VCaP (cell line): ENCODE data around the gene POLE4.

Source experiments
- H3K27ac ChIP-seq: fragments of 450-650 bp; 2 replicates; pipeline ENCODE4 v1.5.1; 2017
- TF ChIP-seq, protein P1 (sequence below): fragments of 450-650 bp; conservative IDR thresholded peaks from 2 replicates; pipeline ENCODE4 v1.5.1; 2017; ENCODE audit warnings: mild to moderate bottlenecking, moderate library complexity

Gene POLE4

DNA sequence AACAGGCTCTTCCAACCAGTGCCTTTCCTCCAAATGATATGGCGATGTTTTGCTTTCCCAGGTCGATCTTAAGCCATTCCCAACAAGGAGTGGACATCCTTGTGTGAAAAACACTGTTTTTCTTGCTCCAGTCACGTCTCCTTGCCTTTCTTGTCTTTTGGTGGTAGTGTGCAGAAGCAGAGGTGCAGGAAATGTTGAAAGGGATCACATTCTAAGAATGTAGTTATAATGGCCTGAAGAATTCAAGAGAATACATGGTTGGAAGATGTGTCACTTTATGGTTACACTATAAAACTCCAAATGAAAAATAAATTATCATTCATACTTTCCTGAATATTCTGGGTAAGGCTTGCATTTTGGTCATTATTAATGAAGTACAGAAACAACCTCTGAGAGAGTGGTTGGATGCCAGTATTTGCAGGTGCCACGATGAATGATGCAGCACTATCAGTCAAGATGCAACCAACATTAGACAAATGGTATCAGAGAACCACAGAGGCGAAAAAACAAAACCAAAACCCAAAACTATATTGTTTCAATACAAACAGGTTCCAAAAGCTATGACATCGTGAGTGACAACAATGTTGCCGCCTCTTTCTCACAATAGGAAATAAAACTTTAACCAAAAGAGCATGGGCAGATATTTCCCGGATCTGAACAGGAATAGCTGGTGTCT is 27.5 kb upstream of the POLE4 start:
- TF ChIP-seq, protein P1, sequence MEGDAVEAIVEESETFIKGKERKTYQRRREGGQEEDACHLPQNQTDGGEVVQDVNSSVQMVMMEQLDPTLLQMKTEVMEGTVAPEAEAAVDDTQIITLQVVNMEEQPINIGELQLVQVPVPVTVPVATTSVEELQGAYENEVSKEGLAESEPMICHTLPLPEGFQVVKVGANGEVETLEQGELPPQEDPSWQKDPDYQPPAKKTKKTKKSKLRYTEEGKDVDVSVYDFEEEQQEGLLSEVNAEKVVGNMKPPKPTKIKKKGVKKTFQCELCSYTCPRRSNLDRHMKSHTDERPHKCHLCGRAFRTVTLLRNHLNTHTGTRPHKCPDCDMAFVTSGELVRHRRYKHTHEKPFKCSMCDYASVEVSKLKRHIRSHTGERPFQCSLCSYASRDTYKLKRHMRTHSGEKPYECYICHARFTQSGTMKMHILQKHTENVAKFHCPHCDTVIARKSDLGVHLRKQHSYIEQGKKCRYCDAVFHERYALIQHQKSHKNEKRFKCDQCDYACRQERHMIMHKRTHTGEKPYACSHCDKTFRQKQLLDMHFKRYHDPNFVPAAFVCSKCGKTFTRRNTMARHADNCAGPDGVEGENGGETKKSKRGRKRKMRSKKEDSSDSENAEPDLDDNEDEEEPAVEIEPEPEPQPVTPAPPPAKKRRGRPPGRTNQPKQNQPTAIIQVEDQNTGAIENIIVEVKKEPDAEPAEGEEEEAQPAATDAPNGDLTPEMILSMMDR = no peak
- no peak overlapping the region for H3K27ac ChIP-seq

DNA sequence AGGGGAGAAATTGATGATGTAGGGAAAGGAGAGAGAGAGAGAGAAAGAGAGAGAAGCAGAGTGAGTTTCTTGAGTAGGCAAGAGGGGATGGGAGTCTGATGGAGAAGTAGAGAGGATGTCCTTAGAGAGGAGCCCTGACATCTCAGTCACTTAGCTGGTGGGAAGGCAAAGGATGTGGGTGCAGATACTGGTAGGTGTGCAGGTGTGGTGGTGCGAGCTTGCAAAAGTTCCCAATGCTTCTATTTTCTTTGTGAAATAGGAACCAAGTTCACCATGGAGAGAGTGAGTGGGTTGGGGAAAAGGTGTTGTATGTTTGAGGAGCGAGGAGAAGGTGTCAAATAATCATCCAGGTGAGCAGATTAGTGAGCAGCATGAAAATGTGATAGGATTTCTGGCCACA is 26.5 kb upstream of the POLE4 start:
- TF ChIP-seq, protein P1 = no peak
- H3K27ac ChIP-seq = no peak overlapping the region

DNA sequence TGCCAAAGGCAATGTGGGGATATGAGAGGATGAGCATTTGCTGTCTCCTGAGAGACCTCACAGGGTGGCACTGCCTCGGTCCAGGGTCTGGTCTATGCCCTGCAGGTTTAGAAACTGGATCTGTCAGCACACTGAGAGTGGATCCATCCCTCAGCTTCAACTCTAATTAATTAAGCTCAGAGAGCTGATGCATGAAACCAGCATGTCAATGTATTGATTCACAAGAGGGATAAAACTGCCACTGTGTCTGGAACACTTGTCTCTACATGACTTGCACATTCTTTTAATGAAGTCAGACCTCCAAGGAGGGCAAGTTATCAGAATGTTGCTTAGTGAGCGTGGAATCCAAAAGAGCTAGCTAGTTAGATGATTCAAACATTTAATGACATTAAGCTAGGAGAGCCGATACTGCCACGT is 22.5 kb upstream of the POLE4 start:
- H3K27ac ChIP-seq = no peak overlapping the region

GRCh38 chr2:74937221-74937880 is 21.1 kb upstream of the POLE4 start:
- TF ChIP-seq, protein P1 = no peak
- no peak overlapping the region for H3K27ac ChIP-seq

More for the DNA sequence above, 22.5 kb upstream of the POLE4 start:
- TF ChIP-seq, protein P1 = no peak

GRCh38 chr2:74938264-74938663 is 20.2 kb upstream of the POLE4 start:
- TF ChIP-seq, protein P1 = no peak
- H3K27ac ChIP-seq = no peak overlapping the region

GRCh38 chr2:74939919-74940812 is 18.3 kb upstream of the POLE4 start:
- no peak overlapping the region; the same call in 1 of the 2 replicates for H3K27ac ChIP-seq
- TF ChIP-seq, protein P1 = no peak

DNA sequence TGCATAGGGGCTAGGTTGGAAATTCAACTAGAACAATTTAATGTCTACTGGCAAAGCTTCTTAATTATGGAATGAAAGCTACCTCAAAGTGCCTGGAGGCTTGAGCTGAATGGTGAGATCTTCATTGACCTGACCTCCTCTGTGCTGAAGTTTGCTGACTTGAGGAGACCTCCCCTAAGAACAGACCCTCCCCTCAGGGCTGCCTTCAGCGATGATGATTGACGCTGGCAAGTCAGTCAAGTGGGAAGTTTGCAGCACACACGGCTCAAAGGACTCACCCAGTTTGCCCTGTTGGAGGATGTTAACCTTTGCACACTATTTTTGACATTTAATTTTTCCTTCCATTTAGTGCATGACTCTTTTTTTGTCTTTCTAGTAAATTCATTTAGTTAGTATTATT is 17.2 kb upstream of the POLE4 start:
- TF ChIP-seq, protein P1 = no peak
- no peak overlapping the region; the same call in 1 of the 2 replicates for H3K27ac ChIP-seq
